Measurements from ENCODE around the gene RHOV.

- TF ChIP-seq CTCF (IDR thresholded peaks at IDR 0.05; ENCODE audit: poor library complexity, severe bottlenecking) (no peak), POLR2AphosphoS5 (IDR thresholded peaks at IDR 0.05) (no peak), SMC3 (conservative IDR thresholded peaks at IDR 0.05; ENCODE audit: poor library complexity) (no peak), TAF1 (IDR thresholded peaks at IDR 0.05; ENCODE audit: low read depth) (no peak), EP300 (conservative IDR thresholded peaks at IDR 0.05; ENCODE audit: poor library complexity, severe bottlenecking) (no peak), REST (IDR thresholded peaks at IDR 0.05; ENCODE audit: borderline replicate concordance) (no peak), EZH2 (IDR thresholded peaks at IDR 0.05; ENCODE audit: borderline replicate concordance, insufficient read depth, low read length, poor library complexity, severe bottlenecking) (no peak), RAD21 (conservative IDR thresholded peaks at IDR 0.05) (no peak), MXI1 (conservative IDR thresholded peaks at IDR 0.05; ENCODE audit: poor library complexity, severe bottlenecking) (no peak)
Measured at GRCh38 chr15:40893019-40893670, 19.1 kb upstream of the RHOV start.
